Measurements from ENCODE around the gene PITPNM3. TPM values are rescaled to one million over a fixed set of nuclear protein-coding genes. Genes with fewer than 3 reads are reported as not detected.
A peak's percentile ranks its signal among the peaks of the same experiment; 100 is the strongest.

Gene PITPNM3
- total RNA-seq, 1 donor, result 1.8 TPM

DNA sequence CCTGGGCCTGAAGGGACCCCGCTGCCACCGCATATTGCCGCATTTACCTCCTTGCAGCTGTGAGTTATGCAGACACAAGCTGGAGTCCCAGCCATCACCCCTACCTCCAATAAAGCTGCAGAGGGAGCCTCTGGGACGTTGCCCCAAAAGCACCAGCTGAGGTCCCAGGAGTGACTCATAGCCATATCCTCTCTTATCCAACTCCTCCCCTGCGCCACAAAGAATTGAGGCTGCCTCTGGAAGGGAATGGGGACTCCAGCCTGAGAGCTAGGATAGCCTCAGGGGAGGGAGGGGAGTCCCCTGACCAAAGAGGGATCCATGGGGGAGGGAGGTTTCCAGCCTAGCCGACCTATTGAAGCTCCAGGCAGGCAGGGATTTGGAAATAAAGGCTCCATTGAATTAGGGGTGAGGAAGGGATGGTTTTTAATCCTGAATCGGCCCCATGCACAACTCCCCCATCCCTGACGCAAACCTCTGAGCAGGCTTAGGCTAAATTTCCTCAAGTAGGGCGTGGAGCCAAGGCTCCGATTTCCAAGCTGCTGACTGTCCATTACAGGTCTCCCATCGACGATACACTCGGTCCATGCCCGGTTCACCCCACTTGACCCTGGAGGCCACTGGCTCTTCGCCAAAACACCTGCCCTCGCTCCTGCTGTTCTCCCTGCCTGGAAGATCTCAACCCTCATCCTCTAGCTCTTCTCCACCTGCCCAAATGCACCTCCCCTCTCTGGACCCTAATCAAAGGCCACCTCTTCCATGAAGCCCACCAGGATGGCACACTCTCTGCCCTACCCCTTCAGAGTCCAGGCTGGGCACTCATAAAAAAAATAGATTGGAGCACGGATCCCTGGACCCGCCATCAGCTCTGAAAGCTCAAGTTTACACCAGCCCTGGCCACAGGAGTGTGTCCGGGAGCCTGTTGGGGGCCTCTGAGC is 84.6 kb downstream of the PITPNM3 start:
- DNase-seq (ENCODE audit: insufficient read length, low spot score, missing footprints), result peak; percentile 99
- H3K27ac ChIP-seq (ENCODE audit: low read depth, low read length), result no peak overlapping the region
- no peaks in the 10 kb centered on the region for H4K20me1 ChIP-seq (ENCODE audit: insufficient read depth, low read length)
- H2AFZ ChIP-seq (ENCODE audit: low read length), result peak overlapping the region; percentile 27
- peak overlapping the region; percentile 27 for H3K4me3 ChIP-seq (ENCODE audit: insufficient read depth, low read length)
- peak overlapping the region; percentile 67 for H3K4me2 ChIP-seq (ENCODE audit: insufficient read depth, low read length)
- H3K9me3 ChIP-seq (ENCODE audit: low read depth, low read length), result no peaks in the 10 kb centered on the region
- TF ChIP-seq, protein P1, sequence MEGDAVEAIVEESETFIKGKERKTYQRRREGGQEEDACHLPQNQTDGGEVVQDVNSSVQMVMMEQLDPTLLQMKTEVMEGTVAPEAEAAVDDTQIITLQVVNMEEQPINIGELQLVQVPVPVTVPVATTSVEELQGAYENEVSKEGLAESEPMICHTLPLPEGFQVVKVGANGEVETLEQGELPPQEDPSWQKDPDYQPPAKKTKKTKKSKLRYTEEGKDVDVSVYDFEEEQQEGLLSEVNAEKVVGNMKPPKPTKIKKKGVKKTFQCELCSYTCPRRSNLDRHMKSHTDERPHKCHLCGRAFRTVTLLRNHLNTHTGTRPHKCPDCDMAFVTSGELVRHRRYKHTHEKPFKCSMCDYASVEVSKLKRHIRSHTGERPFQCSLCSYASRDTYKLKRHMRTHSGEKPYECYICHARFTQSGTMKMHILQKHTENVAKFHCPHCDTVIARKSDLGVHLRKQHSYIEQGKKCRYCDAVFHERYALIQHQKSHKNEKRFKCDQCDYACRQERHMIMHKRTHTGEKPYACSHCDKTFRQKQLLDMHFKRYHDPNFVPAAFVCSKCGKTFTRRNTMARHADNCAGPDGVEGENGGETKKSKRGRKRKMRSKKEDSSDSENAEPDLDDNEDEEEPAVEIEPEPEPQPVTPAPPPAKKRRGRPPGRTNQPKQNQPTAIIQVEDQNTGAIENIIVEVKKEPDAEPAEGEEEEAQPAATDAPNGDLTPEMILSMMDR (IDR thresholded peaks at IDR 0.05; ENCODE audit: extremely low read depth, low read depth, low read length), result peak; percentile 35
- no peaks in the 10 kb centered on the region for H3K27me3 ChIP-seq (ENCODE audit: insufficient read depth, low read length)
- H3K4me1 ChIP-seq (ENCODE audit: insufficient read depth, low read length), result peaks cover 11% of the 10 kb centered on the region
- no peaks in the 10 kb centered on the region for H3K79me2 ChIP-seq (ENCODE audit: insufficient read depth, low read length)
- H3K36me3 ChIP-seq (ENCODE audit: insufficient read depth, low read length), result no peaks in the 10 kb centered on the region

DNA sequence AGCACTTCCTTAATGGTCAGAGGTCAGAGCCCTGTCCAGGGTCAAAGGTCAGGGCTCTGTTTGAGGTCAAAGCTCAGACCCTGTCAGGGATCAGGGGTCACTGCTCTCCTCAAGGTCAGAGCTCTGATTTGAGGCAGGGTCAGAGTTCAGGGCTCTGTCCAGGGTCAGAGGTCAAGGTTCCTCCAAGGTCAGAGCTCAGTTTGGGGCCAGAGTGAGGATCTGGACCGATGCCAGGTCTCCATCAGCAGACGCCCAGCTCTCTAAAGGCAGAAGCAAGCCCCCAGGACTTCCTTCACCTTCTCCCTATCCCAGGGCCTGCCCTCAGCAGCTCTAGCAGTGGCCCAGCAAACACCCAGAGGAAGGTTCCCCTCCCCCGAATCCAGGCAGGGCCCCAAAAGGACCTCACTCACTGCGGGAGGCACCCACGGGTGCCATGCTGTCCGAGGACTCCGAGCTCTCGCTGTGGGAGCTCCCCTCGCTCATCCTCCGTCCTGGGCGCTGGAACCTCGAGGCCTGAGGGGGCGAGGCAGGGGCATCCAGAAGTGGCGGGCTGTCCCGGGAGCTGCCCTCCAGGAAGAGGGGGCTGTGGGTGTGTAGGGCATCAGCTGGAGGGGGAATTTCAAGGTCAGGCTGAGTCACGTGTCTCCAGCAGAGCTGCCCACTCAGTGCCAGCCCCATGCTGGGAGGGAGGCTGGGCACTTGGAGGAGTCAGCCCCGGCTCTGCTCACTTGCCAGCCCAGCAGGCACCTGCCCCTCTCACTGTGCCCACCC is 85.4 kb downstream of the PITPNM3 start:
- H3K4me2 ChIP-seq (ENCODE audit: insufficient read depth, low read length), result peak overlapping the region; percentile 67
- TF ChIP-seq, protein P1 (IDR thresholded peaks at IDR 0.05; ENCODE audit: extremely low read depth, low read depth, low read length), result no peak

DNA sequence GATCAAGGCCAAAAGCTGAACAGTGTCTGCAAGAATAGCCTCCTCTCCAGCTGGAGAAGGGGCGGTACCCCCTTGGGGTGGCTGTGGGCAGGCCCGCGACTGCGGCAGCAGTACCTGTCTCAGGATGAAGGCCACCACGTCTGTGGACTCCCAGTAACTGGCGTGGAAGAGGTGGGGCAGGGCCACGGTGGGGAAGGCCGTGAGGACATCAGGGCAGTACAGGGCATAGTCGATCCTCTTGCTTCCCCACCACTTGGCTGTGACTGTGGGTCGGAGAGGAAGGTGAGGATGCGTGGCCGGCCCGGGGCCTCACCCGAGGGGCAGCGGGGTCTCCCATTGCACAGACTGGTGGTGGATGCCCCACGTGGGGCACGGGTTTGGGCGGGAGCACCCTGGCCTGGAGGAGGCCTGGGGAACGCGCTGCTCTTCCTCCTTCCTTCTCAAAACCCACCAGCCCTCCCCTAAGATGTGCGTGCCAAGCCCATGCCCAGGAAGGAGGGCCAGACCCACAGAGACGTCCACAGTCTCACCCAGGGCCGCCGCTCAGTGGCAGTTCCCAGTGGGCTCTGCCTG is 86.1 kb downstream of the PITPNM3 start:
- H4K20me1 ChIP-seq (ENCODE audit: insufficient read depth, low read length), result no peaks in the 10 kb centered on the region
- H3K27me3 ChIP-seq (ENCODE audit: insufficient read depth, low read length), result no peaks in the 10 kb centered on the region
- peaks cover 11% of the 10 kb centered on the region for H3K4me1 ChIP-seq (ENCODE audit: insufficient read depth, low read length)
- no peaks in the 10 kb centered on the region for H3K36me3 ChIP-seq (ENCODE audit: insufficient read depth, low read length)
- H2AFZ ChIP-seq (ENCODE audit: low read length), result no peak overlapping the region
- no peak overlapping the region for H3K27ac ChIP-seq (ENCODE audit: low read depth, low read length)
- TF ChIP-seq, protein P1 (IDR thresholded peaks at IDR 0.05; ENCODE audit: extremely low read depth, low read depth, low read length), result no peak
- H3K4me2 ChIP-seq (ENCODE audit: insufficient read depth, low read length), result no peak overlapping the region
- no peaks in the 10 kb centered on the region for H3K79me2 ChIP-seq (ENCODE audit: insufficient read depth, low read length)
- no peak overlapping the region for H3K4me3 ChIP-seq (ENCODE audit: insufficient read depth, low read length)
- no peaks in the 10 kb centered on the region for H3K9me3 ChIP-seq (ENCODE audit: low read depth, low read length)
- peak; percentile 29 for DNase-seq (ENCODE audit: insufficient read length, low spot score, missing footprints)

More for the DNA sequence above, 85.4 kb downstream of the PITPNM3 start:
- Histone ChIP-seq H3K9me3 (ENCODE audit: low read depth, low read length) (no peaks in the 10 kb centered on the region), H4K20me1 (ENCODE audit: insufficient read depth, low read length) (no peaks in the 10 kb centered on the region), H3K27me3 (ENCODE audit: insufficient read depth, low read length) (no peaks in the 10 kb centered on the region), H3K4me1 (ENCODE audit: insufficient read depth, low read length) (peaks cover 11% of the 10 kb centered on the region), H3K27ac (ENCODE audit: low read depth, low read length) (no peak overlapping the region), H3K36me3 (ENCODE audit: insufficient read depth, low read length) (no peaks in the 10 kb centered on the region), H3K79me2 (ENCODE audit: insufficient read depth, low read length) (no peaks in the 10 kb centered on the region), H3K4me3 (ENCODE audit: insufficient read depth, low read length) (no peak overlapping the region), H2AFZ (ENCODE audit: low read length) (no peak overlapping the region)
- peak; percentile 72 for DNase-seq (ENCODE audit: insufficient read length, low spot score, missing footprints)
